ENCODE data around the gene RMDN2. TPM values are rescaled to one million over a fixed set of nuclear protein-coding genes. Genes with fewer than 3 reads are reported as not detected.

The RMDN2 gene
- total RNA-seq, 4 donors from 2014 or later: 7.3 to 15.0 (median 12.5) TPM

DNA sequence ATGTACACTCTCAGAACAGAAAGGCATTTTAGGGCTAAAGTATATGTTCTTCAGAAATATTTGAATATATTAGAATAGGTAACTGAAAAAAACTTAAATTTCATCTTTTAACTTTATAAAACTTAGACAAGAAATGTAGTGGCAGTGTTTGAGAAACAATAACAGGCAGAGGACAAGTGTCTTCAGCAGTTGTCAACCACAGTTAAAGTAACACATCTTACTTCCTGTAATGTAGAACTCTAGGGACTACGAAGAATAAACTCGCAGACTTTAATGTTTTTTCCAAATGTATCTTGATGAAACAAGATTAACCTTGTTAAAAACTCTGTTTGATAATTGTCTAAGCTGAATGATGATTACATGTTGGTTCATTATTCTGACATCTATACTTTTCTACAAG is 50.7 kb downstream of the RMDN2 start:
- TF ChIP-seq, protein P1, sequence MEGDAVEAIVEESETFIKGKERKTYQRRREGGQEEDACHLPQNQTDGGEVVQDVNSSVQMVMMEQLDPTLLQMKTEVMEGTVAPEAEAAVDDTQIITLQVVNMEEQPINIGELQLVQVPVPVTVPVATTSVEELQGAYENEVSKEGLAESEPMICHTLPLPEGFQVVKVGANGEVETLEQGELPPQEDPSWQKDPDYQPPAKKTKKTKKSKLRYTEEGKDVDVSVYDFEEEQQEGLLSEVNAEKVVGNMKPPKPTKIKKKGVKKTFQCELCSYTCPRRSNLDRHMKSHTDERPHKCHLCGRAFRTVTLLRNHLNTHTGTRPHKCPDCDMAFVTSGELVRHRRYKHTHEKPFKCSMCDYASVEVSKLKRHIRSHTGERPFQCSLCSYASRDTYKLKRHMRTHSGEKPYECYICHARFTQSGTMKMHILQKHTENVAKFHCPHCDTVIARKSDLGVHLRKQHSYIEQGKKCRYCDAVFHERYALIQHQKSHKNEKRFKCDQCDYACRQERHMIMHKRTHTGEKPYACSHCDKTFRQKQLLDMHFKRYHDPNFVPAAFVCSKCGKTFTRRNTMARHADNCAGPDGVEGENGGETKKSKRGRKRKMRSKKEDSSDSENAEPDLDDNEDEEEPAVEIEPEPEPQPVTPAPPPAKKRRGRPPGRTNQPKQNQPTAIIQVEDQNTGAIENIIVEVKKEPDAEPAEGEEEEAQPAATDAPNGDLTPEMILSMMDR (IDR thresholded peaks at IDR 0.05; ENCODE audit: low read depth): no peak

DNA sequence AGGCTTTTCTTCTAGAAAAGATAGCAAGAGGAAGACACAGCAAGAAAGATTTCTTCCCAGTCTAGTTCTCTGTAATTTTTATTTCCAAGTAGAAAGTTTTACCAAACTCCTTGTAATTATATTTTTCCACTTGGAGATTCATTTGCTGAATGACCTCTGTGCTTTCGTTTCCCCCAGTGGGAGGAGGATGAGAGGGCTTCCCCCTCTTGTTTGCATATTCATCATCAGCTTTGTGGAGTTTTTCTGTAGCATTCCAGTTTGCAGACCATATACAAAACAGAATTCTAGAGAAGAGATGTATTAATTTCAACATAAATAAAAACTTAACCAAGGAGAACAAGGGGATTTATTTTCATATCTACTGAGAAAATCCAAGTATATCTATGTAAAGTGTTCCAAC is 51.3 kb downstream of the RMDN2 start:
- TF ChIP-seq, protein P1 (IDR thresholded peaks at IDR 0.05; ENCODE audit: low read depth): no peak

DNA sequence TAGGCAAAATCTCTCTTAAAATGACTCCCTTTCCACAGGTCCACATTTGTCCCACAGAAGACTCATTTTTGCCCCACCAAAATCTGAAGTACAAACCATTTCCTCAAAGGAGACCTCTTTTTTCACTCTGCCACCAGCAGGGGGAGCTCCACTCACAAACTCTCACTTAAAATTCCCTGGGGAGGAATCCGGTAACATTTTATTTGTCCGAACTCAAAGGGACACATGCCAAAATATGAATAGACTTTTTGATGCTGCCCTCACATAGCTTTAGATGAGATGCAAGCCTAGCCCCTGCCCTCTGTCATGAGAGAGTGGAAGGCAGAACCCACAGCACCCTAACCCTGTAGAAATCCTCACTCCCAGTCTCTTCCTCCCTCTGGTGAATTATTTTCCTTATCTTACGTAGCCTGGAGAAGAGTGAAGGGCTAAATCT is 57.1 kb downstream of the RMDN2 start:
- TF ChIP-seq, protein P1 (IDR thresholded peaks at IDR 0.05; ENCODE audit: low read depth): no peak

DNA sequence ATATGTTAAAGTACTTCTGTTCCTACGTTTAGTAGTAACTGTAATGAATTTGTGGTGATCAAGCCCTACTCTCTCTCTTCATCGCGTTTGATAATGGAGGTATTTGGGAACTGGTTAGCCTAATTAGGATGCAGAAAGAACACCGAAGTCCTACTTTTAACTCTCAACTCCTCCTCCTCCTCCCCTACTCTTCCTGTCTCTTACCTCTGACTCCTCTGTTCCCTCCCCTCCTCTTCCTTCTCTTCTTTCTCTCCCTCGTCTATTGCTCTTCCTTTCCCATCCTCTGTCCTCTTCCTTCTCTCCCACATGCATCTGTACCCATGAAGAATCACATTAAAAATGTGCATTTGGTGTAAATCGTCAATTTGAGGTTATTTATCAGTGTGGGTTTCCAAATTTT is 57.8 kb downstream of the RMDN2 start:
- TF ChIP-seq, protein P1 (IDR thresholded peaks at IDR 0.05; ENCODE audit: low read depth): no peak

DNA sequence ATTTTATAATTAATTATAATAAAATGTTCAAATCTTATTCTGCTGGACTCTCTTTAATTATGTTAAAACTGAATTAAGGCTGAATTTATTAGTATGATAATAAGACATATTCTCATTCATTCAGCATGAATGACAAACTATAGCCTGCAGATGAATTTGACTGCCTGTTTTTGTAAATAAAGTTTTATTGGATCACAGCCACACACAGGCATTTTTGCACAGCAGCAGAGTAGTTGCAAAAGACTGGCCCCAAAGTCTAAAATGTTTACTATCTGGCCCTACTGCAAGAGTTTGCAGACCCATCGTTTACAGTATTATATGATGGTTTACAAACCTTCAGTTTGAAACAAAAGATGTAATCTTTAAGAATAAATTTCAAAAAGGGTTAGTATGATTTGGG is 58.6 kb downstream of the RMDN2 start:
- TF ChIP-seq, protein P1 (IDR thresholded peaks at IDR 0.05; ENCODE audit: low read depth): no peak

DNA sequence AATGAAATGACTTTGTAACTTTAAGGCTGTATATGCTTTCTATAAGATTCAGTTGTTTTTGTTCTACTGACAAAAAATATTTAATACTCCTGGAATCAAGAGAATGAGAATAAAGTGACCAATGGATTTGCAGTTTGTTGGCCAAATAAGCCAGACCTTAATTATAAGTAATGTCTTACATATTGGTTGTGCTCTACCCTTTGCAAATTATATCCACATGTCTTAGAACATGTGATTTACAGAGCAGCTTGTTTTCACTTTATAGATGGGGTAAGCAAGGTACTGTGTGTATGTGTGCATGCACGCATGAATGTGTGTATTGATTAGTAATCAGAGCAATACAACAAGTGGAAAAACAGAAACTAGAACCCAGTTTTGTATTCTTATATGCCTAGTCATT is 59.1 kb downstream of the RMDN2 start:
- TF ChIP-seq, protein P1 (IDR thresholded peaks at IDR 0.05; ENCODE audit: low read depth): no peak

DNA sequence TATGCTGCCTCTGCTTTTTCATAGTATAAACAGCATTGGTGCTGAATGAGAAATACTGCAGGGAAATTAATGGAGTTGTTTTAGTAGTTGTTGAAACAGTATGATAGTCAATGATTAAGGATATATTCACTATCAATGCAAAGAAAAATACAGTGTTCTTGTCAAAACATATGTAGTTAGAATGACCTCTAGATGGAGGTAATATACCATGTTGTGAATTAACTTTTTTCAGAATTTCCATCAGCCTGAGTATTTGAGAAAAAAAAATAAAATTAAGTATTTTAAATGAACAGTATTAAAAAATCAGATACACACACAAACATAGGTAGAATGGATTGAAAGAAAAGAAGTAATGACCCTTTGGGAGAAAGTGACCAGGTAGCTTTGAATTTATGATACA is 59.5 kb downstream of the RMDN2 start:
- TF ChIP-seq, protein P1 (IDR thresholded peaks at IDR 0.05; ENCODE audit: low read depth): no peak

Measured in subcutaneous adipose tissue (tissue), 4 donors.